Lower leg skin (tissue), 4 donors: ENCODE measurements around the gene SOS1. TPM values are rescaled to one million over a fixed set of nuclear protein-coding genes. Genes with fewer than 3 reads are reported as not detected.

Source experiments
- DNase-seq, 2 donors: peaks; one replicate each; pipeline ENCODE4 v3.0.0-alpha.2; 2019; ENCODE audit warnings: low spot score in 2 of 2
- H3K4me3 ChIP-seq: fragments of 200-600 bp; sonication (generic); 2 replicates; pipeline ENCODE4 v1.5.1; 2017; ENCODE audit warnings: mild to moderate bottlenecking, low read depth; ENCODE audit not compliant: poor library complexity, severe bottlenecking
- CTCF ChIP-seq, 3 donors: fragments of 450-650 bp; IDR thresholded peaks; one replicate each; pipeline ENCODE4 v1.5.1; 2016; ENCODE audit warnings: antibody characterized with exemption in 3 of 3, mild to moderate bottlenecking in 3 of 3, moderate library complexity in 2 of 3
- POLR2A ChIP-seq, 2 donors: fragments of 450-650 bp; IDR thresholded peaks; one replicate each; pipeline ENCODE4 v1.6.1; 2016 to 2017; ENCODE audit warnings: antibody characterized with exemption in 2 of 2, mild to moderate bottlenecking in 1 of 2, moderate library complexity in 1 of 2
- WGBS, 2 donors: methylation state at CpG; one replicate each; pipeline ENCODE4 v1.1.5; 2018; 5-methylcytosine and 5-hydroxymethylcytosine counted together
- intact Hi-C: fragments of 100-400 bp; cut with DNase I; formaldehyde crosslinking; loops from one replicate; pipeline ENCODE4 v1.15.0; 2023; ENCODE audit warnings: low total_unique reads
- total RNA-seq, 4 donors: library from RNA; depleted of rRNA; stranded (reverse); fragments of >200 nt; gene quantifications; one replicate each; pipeline ENCODE4 v1.1.0, GENCODE V29; 2016

Gene SOS1
- total RNA-seq, 4 donors from 2014 or later, result 18.9 to 25.0 (median 19.3) TPM

DNA sequence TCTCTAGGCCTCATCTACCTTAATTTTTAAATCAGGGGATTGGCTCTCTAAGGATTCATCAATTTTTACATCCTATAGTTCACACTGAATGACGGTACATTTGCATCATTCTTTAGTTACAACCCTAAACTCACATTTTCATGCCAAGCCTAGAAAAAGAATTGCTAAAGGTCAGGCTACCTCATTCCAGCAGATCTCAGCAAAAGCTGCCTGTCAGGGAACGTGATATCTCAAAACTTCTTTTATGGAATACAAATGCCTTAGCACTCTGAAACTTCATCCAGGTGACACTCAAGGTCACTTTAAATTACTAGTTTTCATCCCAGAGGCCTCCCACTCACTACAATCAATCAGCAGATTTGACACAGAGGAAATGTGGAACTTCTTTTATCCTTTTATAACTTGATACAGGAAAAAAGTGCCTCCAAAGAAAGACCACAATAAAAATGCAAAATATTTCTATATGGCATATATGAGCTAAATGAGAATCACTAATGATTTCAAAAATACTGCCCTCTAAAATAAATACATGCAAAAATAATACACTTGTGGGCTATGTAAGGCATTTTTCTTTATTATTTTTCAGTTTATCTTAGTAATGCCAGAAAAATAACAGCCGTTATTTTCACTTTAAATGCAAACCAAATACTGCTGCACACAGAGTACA, 139.7 kb downstream of the SOS1 start:
- H3K4me3 ChIP-seq, result no peak overlapping the region
- TF ChIP-seq CTCF (IDR thresholded peaks at IDR 0.05) (no peak), POLR2A (IDR thresholded peaks at IDR 0.05) (no peak)
- 95% methylated on average over 3 of the region's 3 CpGs for WGBS, 2 donors
- intact Hi-C loops, result no loop called here
- no peak for DNase-seq

DNA sequence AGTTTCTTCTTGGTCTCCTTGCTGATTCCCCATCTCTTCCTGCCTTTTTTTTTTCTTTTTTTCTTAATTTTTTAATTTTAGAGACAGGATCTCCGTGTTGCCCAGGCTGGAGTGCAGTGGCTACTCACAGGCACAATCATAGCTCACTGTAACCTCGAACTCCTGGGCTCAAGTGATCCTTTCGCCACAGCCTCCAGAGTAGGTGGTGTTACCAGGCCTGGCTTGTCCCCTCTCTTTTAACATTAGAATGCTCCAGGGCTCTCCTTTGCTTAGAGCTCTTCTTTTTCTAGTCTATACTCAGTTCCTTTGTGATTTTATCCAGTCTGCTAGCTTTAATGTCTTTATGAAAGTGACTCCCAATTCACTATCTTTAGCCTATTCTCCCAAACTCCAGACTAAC, 141.9 kb downstream of the SOS1 start:
- TF ChIP-seq POLR2A (IDR thresholded peaks at IDR 0.05) (no peak), CTCF (IDR thresholded peaks at IDR 0.05) (no peak)
- intact Hi-C loops, result no loop called here
- DNase-seq, result no peak
- WGBS, 2 donors, result 97 to 100% methylated on average over 3 of the region's 3 CpGs
- no peak overlapping the region for H3K4me3 ChIP-seq

- WGBS, 2 donors, result 84 to 85% methylated on average over 5 of the region's 5 CpGs
- no peak overlapping the region for H3K4me3 ChIP-seq
- no peak for TF ChIP-seq CTCF (IDR thresholded peaks at IDR 0.05)
- no peak for TF ChIP-seq POLR2A (IDR thresholded peaks at IDR 0.05)
- no peak for DNase-seq
- intact Hi-C loops, result no loop called here
These were observed 142.5 kb downstream of the SOS1 start for GRCh38 chr2:38978296-38978903.

- no peak for TF ChIP-seq POLR2A (IDR thresholded peaks at IDR 0.05)
- TF ChIP-seq CTCF (IDR thresholded peaks at IDR 0.05), result no peak
- 97 to 99% methylated on average over 3 of the region's 3 CpGs for WGBS, 2 donors
These were observed 143.8 kb downstream of the SOS1 start for GRCh38 chr2:38977047-38977446.

GRCh38 chr2:38975042-38975441, 145.8 kb downstream of the SOS1 start:
- no peak overlapping the region for H3K4me3 ChIP-seq
- TF ChIP-seq POLR2A (IDR thresholded peaks at IDR 0.05), result no peak
- TF ChIP-seq CTCF (IDR thresholded peaks at IDR 0.05), result no peak
- intact Hi-C loops, result no loop called here
- no peak for DNase-seq
- 71 to 73% methylated on average over 6 of the region's 6 CpGs for WGBS, 2 donors

More at GRCh38 chr2:38977047-38977446, 143.8 kb downstream of the SOS1 start:
- DNase-seq, result no peak
- intact Hi-C loops, result no loop called here
- H3K4me3 ChIP-seq, result no peak overlapping the region
